HEK293T (cell line): Measurements from ENCODE around the gene APPBP2.

Experiments
- ARNT ChIP-seq: fragments of 450-650 bp; IDR thresholded peaks from 2 replicates; pipeline ENCODE4 v1.6.1; 2017; ENCODE audit warnings: mild to moderate bottlenecking
- BHLHE40 ChIP-seq: fragments of 450-650 bp; IDR thresholded peaks from 2 replicates; pipeline ENCODE4 v1.6.1; 2016; ENCODE audit warnings: mild to moderate bottlenecking, moderate library complexity, borderline replicate concordance
- ELF4 ChIP-seq: fragments of 450-650 bp; IDR thresholded peaks from 2 replicates; pipeline ENCODE4 v1.6.1; 2017; ENCODE audit warnings: antibody characterized with exemption
- FOXA1 ChIP-seq: fragments of 450-650 bp; IDR thresholded peaks from 2 replicates; pipeline ENCODE4 v1.6.1; 2016; ENCODE audit warnings: mild to moderate bottlenecking
- FOXK2 ChIP-seq: fragments of 450-650 bp; IDR thresholded peaks from 2 replicates; pipeline ENCODE4 v1.6.1; 2016; ENCODE audit warnings: mild to moderate bottlenecking
- FOXM1 ChIP-seq: fragments of 450-650 bp; IDR thresholded peaks from 2 replicates; pipeline ENCODE4 v1.6.1; 2017; ENCODE audit warnings: mild to moderate bottlenecking, borderline replicate concordance
- HDGF ChIP-seq: fragments of 450-650 bp; IDR thresholded peaks from 2 replicates; pipeline ENCODE4 v1.6.1; 2017; ENCODE audit warnings: antibody characterized with exemption, borderline replicate concordance
- NFRKB ChIP-seq: fragments of 450-650 bp; IDR thresholded peaks from 2 replicates; pipeline ENCODE4 v1.6.1; 2016; ENCODE audit warnings: mild to moderate bottlenecking, moderate library complexity
- SP1 ChIP-seq: fragments of 450-650 bp; IDR thresholded peaks from 2 replicates; pipeline ENCODE4 v1.6.1; 2017
- SUZ12 ChIP-seq: fragments of 450-650 bp; IDR thresholded peaks from 2 replicates; pipeline ENCODE4 v1.6.1; 2016; ENCODE audit warnings: mild to moderate bottlenecking
- TARDBP ChIP-seq: fragments of 450-650 bp; IDR thresholded peaks from 2 replicates; pipeline ENCODE4 v1.6.1; 2016
- ZNF384 ChIP-seq: fragments of 450-650 bp; IDR thresholded peaks from 2 replicates; pipeline ENCODE4 v1.6.1; 2016
- TF ChIP-seq, protein P1 (sequence below): fragments of 450-650 bp; IDR thresholded peaks from 2 replicates; pipeline ENCODE4 v1.6.1; 2016

DNA sequence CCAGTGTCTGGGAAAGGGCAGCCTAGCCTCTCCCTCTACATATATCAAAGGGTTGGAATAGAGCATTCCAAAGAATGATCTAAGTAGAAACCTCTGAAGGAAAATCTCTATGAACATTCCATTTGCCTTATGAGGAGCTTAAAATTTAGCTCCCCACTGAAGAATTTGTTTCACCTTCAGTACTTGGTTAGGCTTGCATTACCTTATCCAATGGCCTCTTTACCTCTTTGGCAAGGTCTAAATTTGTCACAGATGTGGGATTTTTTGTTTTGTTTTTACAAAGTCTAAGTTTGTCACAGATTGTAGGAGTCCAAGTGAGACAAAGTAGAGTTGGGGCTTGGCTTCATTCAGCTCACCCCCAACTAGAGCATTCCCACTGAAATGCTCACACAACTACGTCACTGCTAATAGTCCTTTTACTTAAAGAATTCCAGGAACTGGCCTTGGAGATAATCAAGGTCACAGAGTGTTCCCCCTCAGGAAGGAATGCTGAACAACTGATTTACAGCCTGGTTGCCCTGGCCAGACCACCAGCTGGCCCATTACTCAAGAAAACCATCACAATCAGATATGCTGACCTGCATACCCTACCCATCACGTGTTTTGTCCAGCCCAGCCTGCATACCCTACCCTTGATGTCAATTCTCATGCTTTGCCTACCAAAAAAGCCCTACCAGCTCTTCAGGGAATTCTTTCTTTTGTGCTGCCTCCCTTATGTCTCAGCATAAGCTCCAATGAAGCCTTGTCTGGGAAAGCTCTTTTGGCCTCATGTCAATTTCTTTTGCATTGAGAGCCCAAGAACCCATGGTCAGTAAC lies 47.4 kb upstream of the APPBP2 start:
- TF ChIP-seq FOXM1: no peak
- no peak for TF ChIP-seq FOXA1
- no peak for TF ChIP-seq SUZ12
- TF ChIP-seq TARDBP: no peak
- no peak for TF ChIP-seq HDGF
- TF ChIP-seq SP1: no peak
- TF ChIP-seq ELF4: no peak
- TF ChIP-seq, protein P1, sequence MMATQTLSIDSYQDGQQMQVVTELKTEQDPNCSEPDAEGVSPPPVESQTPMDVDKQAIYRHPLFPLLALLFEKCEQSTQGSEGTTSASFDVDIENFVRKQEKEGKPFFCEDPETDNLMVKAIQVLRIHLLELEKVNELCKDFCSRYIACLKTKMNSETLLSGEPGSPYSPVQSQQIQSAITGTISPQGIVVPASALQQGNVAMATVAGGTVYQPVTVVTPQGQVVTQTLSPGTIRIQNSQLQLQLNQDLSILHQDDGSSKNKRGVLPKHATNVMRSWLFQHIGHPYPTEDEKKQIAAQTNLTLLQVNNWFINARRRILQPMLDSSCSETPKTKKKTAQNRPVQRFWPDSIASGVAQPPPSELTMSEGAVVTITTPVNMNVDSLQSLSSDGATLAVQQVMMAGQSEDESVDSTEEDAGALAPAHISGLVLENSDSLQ: no peak
- no peak for TF ChIP-seq FOXK2
- no peak for TF ChIP-seq BHLHE40
- TF ChIP-seq ZNF384: no peak
- no peak for TF ChIP-seq NFRKB
- no peak for TF ChIP-seq ARNT
